MM.1S (cell line): ENCODE data around the gene ACLY.

ENCODE experiments used
- DNase-seq: peaks from one replicate; pipeline ENCODE4 v3.0.0-alpha.2; 2015
- H2AFZ ChIP-seq: fragments of 300-600 bp; sonication (generic); 2 replicates; pipeline ENCODE4 v1.6.0; 2016; ENCODE audit warnings: antibody characterized with exemption, low read length
- H3F3A ChIP-seq: fragments of 300-600 bp; sonication (generic); 2 replicates; pipeline ENCODE4 v1.6.1; 2016; ENCODE audit warnings: mild to moderate bottlenecking, antibody characterized with exemption, low read length, moderate library complexity, mixed read lengths; ENCODE audit not compliant: insufficient read depth
- H3K27ac ChIP-seq: fragments of 300-600 bp; sonication (generic); 2 replicates; pipeline ENCODE4 v1.5.1; 2016; ENCODE audit warnings: mild to moderate bottlenecking, low read length
- H3K27me3 ChIP-seq: fragments of 300-600 bp; sonication (generic); replicated peaks from 2 replicates; pipeline ENCODE4 v1.6.0; 2016; ENCODE audit warnings: low read length; ENCODE audit not compliant: insufficient read depth
- H3K36me3 ChIP-seq: fragments of 300-600 bp; sonication (generic); replicated peaks from 2 replicates; pipeline ENCODE4 v1.6.1; 2016; ENCODE audit warnings: mild to moderate bottlenecking, low read length, mixed read lengths; ENCODE audit not compliant: insufficient read depth
- H3K4me1 ChIP-seq: fragments of 300-600 bp; sonication (generic); 2 replicates; pipeline ENCODE4 v1.6.1; 2016; ENCODE audit warnings: low read length, mixed read lengths
- H3K4me2 ChIP-seq: fragments of 300-600 bp; sonication (generic); 2 replicates; pipeline ENCODE4 v1.6.0; 2016; ENCODE audit warnings: low read depth, low read length
- H3K4me3 ChIP-seq: fragments of 300-600 bp; sonication (generic); 2 replicates; pipeline ENCODE4 v1.5.1; 2016; ENCODE audit warnings: low read length, mixed read lengths
- H3K79me2 ChIP-seq: fragments of 300-600 bp; sonication (generic); 2 replicates; pipeline ENCODE4 v1.6.1; 2016; ENCODE audit warnings: mixed run types, low read length, mixed read lengths
- H3K9ac ChIP-seq: fragments of 300-600 bp; sonication (generic); 2 replicates; pipeline ENCODE4 v1.6.1; 2016; ENCODE audit warnings: low read length, mixed read lengths
- H3K9me2 ChIP-seq: fragments of 300-600 bp; sonication (generic); replicated peaks from 2 replicates; pipeline ENCODE4 v1.6.1; 2016; ENCODE audit warnings: mild to moderate bottlenecking, low read length, mixed read lengths; ENCODE audit not compliant: insufficient read depth
- H3K9me3 ChIP-seq: fragments of 300-600 bp; sonication (generic); replicated peaks from 2 replicates; pipeline ENCODE4 v1.6.1; 2016; ENCODE audit warnings: mild to moderate bottlenecking, low read length, mixed read lengths; ENCODE audit not compliant: insufficient read depth
- H4K20me1 ChIP-seq: fragments of 300-600 bp; sonication (generic); 2 replicates; pipeline ENCODE4 v1.6.1; 2016; ENCODE audit warnings: mild to moderate bottlenecking, low read length, moderate library complexity, mixed read lengths; ENCODE audit not compliant: insufficient read depth
- EZH2 ChIP-seq: fragments of 300-600 bp; sonication (generic); optimal IDR thresholded peaks from 2 replicates; pipeline ENCODE3; 2017; ENCODE audit warnings: low read depth, mild to moderate bottlenecking, antibody characterized with exemption, low read length, mixed read lengths
- EZH2phosphoT487 ChIP-seq: fragments of 300-600 bp; sonication (generic); IDR thresholded peaks from 2 replicates; pipeline ENCODE4 v1.6.1; 2018; ENCODE audit warnings: antibody characterized with exemption, low read length
- TF ChIP-seq, protein P1 (sequence below): fragments of 300-600 bp; sonication (generic); IDR thresholded peaks from 2 replicates; pipeline ENCODE4 v1.5.1; 2016; ENCODE audit warnings: antibody characterized with exemption, low read length, mixed read lengths

Gene ACLY

DNA sequence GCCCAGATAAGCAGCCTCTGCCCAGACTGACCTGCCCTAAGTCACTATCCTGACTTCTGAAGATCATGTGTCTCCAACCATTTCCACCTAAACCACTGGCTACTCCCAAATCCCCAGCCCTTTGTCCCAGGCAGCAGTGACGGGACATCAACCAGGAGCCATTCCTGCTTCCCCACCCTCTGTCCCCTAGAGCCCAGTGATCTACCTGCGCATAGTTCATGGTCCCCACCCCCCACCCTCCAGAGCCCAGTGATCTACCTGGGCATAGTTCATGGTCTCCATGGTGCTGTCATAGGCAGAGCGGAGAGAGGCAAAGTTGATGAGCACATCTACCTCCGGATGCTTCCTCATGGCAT lies 26.8 kb downstream of the ACLY start:
- Histone ChIP-seq H3K9me3 (no peaks in the 10 kb centered on the region), H3K36me3 (no peaks in the 10 kb centered on the region; the same call in 1 of the 2 replicates), H3K27ac (no peak overlapping the region), H3K79me2 (no peaks in the 10 kb centered on the region), H4K20me1 (no peaks in the 10 kb centered on the region), H3K9me2 (no peaks in the 10 kb centered on the region), H3F3A (no peaks in the 10 kb centered on the region), H3K4me1 (no peaks in the 10 kb centered on the region), H3K4me2 (no peak overlapping the region), H3K9ac (no peak overlapping the region), H3K4me3 (no peak overlapping the region), H2AFZ (no peak overlapping the region), H3K27me3 (no peaks in the 10 kb centered on the region)
- DNase-seq: no peak
- no peak for TF ChIP-seq EZH2
- no peak for TF ChIP-seq EZH2phosphoT487
- TF ChIP-seq, protein P1, sequence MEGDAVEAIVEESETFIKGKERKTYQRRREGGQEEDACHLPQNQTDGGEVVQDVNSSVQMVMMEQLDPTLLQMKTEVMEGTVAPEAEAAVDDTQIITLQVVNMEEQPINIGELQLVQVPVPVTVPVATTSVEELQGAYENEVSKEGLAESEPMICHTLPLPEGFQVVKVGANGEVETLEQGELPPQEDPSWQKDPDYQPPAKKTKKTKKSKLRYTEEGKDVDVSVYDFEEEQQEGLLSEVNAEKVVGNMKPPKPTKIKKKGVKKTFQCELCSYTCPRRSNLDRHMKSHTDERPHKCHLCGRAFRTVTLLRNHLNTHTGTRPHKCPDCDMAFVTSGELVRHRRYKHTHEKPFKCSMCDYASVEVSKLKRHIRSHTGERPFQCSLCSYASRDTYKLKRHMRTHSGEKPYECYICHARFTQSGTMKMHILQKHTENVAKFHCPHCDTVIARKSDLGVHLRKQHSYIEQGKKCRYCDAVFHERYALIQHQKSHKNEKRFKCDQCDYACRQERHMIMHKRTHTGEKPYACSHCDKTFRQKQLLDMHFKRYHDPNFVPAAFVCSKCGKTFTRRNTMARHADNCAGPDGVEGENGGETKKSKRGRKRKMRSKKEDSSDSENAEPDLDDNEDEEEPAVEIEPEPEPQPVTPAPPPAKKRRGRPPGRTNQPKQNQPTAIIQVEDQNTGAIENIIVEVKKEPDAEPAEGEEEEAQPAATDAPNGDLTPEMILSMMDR: no peak

DNA sequence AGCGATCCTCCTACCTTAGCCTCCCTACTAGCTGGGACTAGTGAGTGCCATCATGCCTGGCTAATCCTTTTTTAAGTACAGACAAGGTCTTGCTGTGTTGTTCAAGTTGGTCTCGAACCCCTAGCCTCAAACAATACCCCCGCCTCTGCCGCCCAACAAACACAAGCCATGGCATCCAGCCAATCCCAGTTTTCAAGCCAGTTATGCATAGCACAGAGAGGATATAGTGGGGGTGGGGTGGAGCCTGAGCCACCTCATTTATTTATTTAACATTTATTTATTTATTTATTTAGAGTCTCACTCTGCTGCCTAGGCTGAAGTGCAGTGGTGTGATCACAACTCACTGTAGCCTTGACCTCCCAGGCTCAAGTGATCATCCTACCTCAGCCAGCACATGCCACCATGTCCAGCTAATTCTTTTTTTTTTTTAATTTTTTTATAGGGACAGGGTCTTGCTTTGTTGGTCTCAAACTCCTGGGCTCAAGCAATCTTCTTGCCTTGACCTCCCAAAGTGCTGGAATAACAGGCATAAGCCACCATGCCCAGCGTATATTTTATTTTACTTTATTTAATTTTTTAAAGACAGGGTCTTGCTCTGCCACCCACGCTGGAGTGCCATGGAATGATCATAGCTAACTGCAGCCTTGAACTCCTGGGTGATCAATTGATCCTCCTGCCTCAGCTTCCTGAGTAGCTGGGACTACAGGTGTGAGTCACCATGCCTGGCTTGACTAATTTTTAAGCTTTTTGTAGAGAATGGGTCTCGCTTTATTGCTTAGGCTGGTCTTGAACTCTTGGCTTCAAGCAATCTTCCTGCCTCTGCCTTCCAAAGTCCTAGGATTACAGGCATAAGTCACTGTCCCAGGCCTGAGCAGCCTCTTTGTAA lies 27.4 kb downstream of the ACLY start:
- Histone ChIP-seq H3K4me3 (no peak overlapping the region), H2AFZ (no peak overlapping the region), H3K4me1 (no peaks in the 10 kb centered on the region), H3K27me3 (no peaks in the 10 kb centered on the region), H3K4me2 (no peak overlapping the region), H3F3A (no peaks in the 10 kb centered on the region), H3K9ac (no peak overlapping the region), H3K9me3 (no peaks in the 10 kb centered on the region), H3K27ac (no peak overlapping the region), H3K36me3 (no peaks in the 10 kb centered on the region; the same call in 1 of the 2 replicates), H3K9me2 (no peaks in the 10 kb centered on the region), H4K20me1 (no peaks in the 10 kb centered on the region), H3K79me2 (no peaks in the 10 kb centered on the region)
- no peak for DNase-seq
- TF ChIP-seq EZH2 (no peak), EZH2phosphoT487 (no peak)
- TF ChIP-seq, protein P1: no peak

DNA sequence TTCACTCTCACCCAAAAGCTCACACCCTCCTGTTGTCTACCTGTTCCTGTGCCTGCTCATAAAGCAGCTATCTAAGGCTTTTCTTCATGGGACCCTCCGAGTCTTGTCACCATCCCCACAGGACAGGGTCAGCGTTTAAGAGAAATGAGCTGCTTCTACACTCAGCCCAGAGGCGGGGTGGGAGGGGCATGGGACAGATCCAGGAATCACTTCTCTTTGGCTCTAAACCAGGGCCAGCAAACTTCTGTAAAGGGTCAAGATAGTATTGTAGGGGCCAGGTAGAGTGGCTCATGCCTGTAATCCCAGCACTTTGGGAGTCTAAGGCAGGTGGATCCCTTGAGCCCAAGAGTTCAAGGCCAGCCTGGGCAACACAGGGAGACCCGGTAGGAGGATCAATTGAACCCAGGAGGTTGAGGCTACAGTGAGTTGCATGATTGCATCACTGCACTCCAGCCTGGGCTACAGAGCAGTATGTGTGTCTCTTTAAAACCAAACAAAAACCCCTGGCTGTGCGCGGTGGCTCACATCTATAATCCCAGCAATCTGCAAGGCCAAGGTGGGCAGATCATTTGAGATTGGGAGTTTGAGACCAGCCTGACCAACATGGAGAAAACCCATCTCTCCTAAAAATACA lies 30.3 kb downstream of the ACLY start:
- TF ChIP-seq, protein P1: no peak
- TF ChIP-seq EZH2: no peak
- TF ChIP-seq EZH2phosphoT487: no peak
- H3K36me3 ChIP-seq: peaks cover 12% of the 10 kb centered on the region
- H3K27ac ChIP-seq: no peak overlapping the region
- no peaks in the 10 kb centered on the region for H3F3A ChIP-seq
- H4K20me1 ChIP-seq: no peaks in the 10 kb centered on the region
- no peak overlapping the region for H3K9ac ChIP-seq
- H2AFZ ChIP-seq: no peak overlapping the region
- H3K4me3 ChIP-seq: no peak overlapping the region
- no peak for DNase-seq
- H3K9me2 ChIP-seq: no peaks in the 10 kb centered on the region
- no peak overlapping the region for H3K4me2 ChIP-seq
- no peaks in the 10 kb centered on the region for H3K9me3 ChIP-seq
- H3K4me1 ChIP-seq: no peaks in the 10 kb centered on the region
- H3K79me2 ChIP-seq: no peaks in the 10 kb centered on the region
- H3K27me3 ChIP-seq: no peaks in the 10 kb centered on the region
